Body of pancreas (tissue), 4 donors: ENCODE data around the gene MYLK3. TPM values are rescaled to one million over a fixed set of nuclear protein-coding genes. Genes with fewer than 3 reads are reported as not detected.

Source experiments
- ATAC-seq: fragments of 150-250 bp; one replicate; pipeline ENCODE4 v1.9.1; 2016
- DNase-seq, 4 donors: peaks; one replicate each; pipeline ENCODE4 v3.0.0-alpha.2; 2019
- H3K27ac ChIP-seq, 4 donors: fragments of 200-600 bp; sonication (generic); 1 replicate in 3 of 4; 2 replicates in 1 of 4; pipeline versions ENCODE4 v1.5.1 to v1.6.1; 2016 to 2019; ENCODE audit warnings: mild to moderate bottlenecking in 1 of 4, mixed read lengths in 1 of 4, moderate library complexity in 1 of 4
- H3K27me3 ChIP-seq, 2 donors: fragments of 200-600 bp; sonication (generic); one replicate each; pipeline ENCODE4 v1.6.0; 2016; ENCODE audit warnings: mild to moderate bottlenecking in 1 of 2
- H3K36me3 ChIP-seq, 2 donors: fragments of 200-600 bp; sonication (generic); replicated peaks in 1 of 2; 2 replicates each; pipeline ENCODE4 v1.5.1; 2016; ENCODE audit warnings: low read depth in 2 of 2; ENCODE audit not compliant: insufficient read depth in 1 of 2
- H3K4me1 ChIP-seq: fragments of 200-600 bp; sonication (generic); one replicate; pipeline ENCODE4 v1.6.0; 2016
- H3K4me3 ChIP-seq, 2 donors: fragments of 200-600 bp; sonication (generic); 1 replicate in 1 of 2; 2 replicates in 1 of 2; pipeline ENCODE4 v1.5.1; 2016 to 2019
- H3K9me3 ChIP-seq, 3 donors: fragments of 200-600 bp; sonication (generic); 1 replicate in 2 of 3; 2 replicates in 1 of 3; pipeline ENCODE4 v1.5.1; 2016
- POLR2A ChIP-seq, 3 donors: fragments of 450-650 bp; IDR thresholded peaks; one replicate each; pipeline ENCODE4 v1.6.1; 2016; ENCODE audit warnings: antibody characterized with exemption in 3 of 3, mild to moderate bottlenecking in 2 of 3
- WGBS, 2 donors: methylation state at CpG; one replicate each; pipeline ENCODE4 v1.1.5; 2017; 5-methylcytosine and 5-hydroxymethylcytosine counted together
- intact Hi-C: fragments of 100-400 bp; cut with DNase I; formaldehyde crosslinking; loops from one replicate; pipeline ENCODE4 v1.15.1; 2023
- total RNA-seq, 2 donors: library from RNA; depleted of rRNA; stranded (reverse); fragments of >200 nt; gene quantifications; one replicate each; pipeline ENCODE4 v1.1.0, GENCODE V29; 2016
- TF ChIP-seq, protein P1 (sequence below), 7 experiments: fragments of 450-650 bp in 4 of 7; fragments of 200-600 bp in 3 of 7; sonication (generic) in 3 of 7; IDR thresholded peaks; one replicate each; pipeline ENCODE4 v1.5.1; 2016 to 2019; ENCODE audit warnings: antibody characterized with exemption in 7 of 7

Gene MYLK3
- total RNA-seq, 2 donors from 2014 or later, result 0.26 TPM; not detected in 1

- TF ChIP-seq, protein P1, sequence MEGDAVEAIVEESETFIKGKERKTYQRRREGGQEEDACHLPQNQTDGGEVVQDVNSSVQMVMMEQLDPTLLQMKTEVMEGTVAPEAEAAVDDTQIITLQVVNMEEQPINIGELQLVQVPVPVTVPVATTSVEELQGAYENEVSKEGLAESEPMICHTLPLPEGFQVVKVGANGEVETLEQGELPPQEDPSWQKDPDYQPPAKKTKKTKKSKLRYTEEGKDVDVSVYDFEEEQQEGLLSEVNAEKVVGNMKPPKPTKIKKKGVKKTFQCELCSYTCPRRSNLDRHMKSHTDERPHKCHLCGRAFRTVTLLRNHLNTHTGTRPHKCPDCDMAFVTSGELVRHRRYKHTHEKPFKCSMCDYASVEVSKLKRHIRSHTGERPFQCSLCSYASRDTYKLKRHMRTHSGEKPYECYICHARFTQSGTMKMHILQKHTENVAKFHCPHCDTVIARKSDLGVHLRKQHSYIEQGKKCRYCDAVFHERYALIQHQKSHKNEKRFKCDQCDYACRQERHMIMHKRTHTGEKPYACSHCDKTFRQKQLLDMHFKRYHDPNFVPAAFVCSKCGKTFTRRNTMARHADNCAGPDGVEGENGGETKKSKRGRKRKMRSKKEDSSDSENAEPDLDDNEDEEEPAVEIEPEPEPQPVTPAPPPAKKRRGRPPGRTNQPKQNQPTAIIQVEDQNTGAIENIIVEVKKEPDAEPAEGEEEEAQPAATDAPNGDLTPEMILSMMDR (IDR thresholded peaks at IDR 0.05), result no peak
- no peak for TF ChIP-seq POLR2A (IDR thresholded peaks at IDR 0.05)
Measured at GRCh38 chr16:46775214-46775613, 27.1 kb upstream of the MYLK3 start.

GRCh38 chr16:46774743-46775177 lies 26.6 kb upstream of the MYLK3 start:
- intact Hi-C loops, result no loop called here
- Histone ChIP-seq H3K9me3 (no peaks in the 10 kb centered on the region), H3K27ac (no peak overlapping the region), H3K36me3 (no peaks in the 10 kb centered on the region), H3K4me3 (no peak overlapping the region), H3K4me1 (no peaks in the 10 kb centered on the region), H3K27me3 (no peaks in the 10 kb centered on the region)
- DNase-seq (no peak), ATAC-seq (no peak)
- 75 to 89% methylated on average over 3 of the region's 3 CpGs for WGBS, 2 donors
- TF ChIP-seq, protein P1 (IDR thresholded peaks at IDR 0.05), result no peak
- no peak for TF ChIP-seq POLR2A (IDR thresholded peaks at IDR 0.05)

More at GRCh38 chr16:46775214-46775613, 27.1 kb upstream of the MYLK3 start:
- Histone ChIP-seq H3K4me1 (no peaks in the 10 kb centered on the region), H3K27me3 (no peaks in the 10 kb centered on the region), H3K4me3 (no peak overlapping the region), H3K9me3 (no peaks in the 10 kb centered on the region), H3K36me3 (no peaks in the 10 kb centered on the region), H3K27ac (no peak overlapping the region)
- DNase-seq, result no peak
- 88 to 90% methylated on average over 4 of the region's 4 CpGs for WGBS, 2 donors
- ATAC-seq, result no peak
- intact Hi-C loops, result no loop called here

DNA sequence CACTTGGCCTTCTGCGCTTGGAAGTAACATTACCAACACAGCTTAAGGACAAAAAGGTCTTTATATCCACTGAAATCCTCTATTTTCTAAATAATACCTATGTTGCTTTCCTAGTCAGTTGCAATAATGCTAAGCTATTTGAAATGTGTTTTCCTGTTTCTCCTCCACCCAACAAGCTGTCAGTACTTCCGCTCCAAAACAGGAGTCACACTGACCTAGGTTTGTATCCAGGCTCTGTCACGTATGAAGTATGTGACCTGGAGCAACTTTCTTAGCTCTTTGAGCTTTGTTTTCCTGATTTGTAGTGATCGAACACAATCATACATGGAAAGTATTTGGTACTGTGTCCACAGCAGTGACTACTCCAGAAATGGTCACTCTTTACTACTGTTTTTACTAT lies 24.3 kb upstream of the MYLK3 start:
- DNase-seq, result no peak
- intact Hi-C loops, result no loop called here
- Histone ChIP-seq H3K9me3 (no peaks in the 10 kb centered on the region), H3K4me1 (no peaks in the 10 kb centered on the region), H3K4me3 (no peak overlapping the region), H3K27me3 (no peaks in the 10 kb centered on the region), H3K27ac (no peak overlapping the region), H3K36me3 (no peaks in the 10 kb centered on the region)
- 84 to 87% methylated on average over 4 of the region's 4 CpGs for WGBS, 2 donors
- TF ChIP-seq, protein P1 (IDR thresholded peaks at IDR 0.05), result no peak
- no peak for TF ChIP-seq POLR2A (IDR thresholded peaks at IDR 0.05)
- ATAC-seq, result no peak

GRCh38 chr16:46768809-46769208 lies 20.7 kb upstream of the MYLK3 start:
- TF ChIP-seq, protein P1 (IDR thresholded peaks at IDR 0.05), result no peak
- no peak for TF ChIP-seq POLR2A (IDR thresholded peaks at IDR 0.05)
- Histone ChIP-seq H3K9me3 (no peaks in the 10 kb centered on the region), H3K27ac (no peak overlapping the region), H3K4me3 (no peak overlapping the region), H3K4me1 (no peaks in the 10 kb centered on the region), H3K27me3 (no peaks in the 10 kb centered on the region), H3K36me3 (no peaks in the 10 kb centered on the region)
- DNase-seq (no peak), ATAC-seq (no peak)
- 68 to 76% methylated on average over 8 of the region's 8 CpGs for WGBS, 2 donors
- intact Hi-C loops, result no loop called here

DNA sequence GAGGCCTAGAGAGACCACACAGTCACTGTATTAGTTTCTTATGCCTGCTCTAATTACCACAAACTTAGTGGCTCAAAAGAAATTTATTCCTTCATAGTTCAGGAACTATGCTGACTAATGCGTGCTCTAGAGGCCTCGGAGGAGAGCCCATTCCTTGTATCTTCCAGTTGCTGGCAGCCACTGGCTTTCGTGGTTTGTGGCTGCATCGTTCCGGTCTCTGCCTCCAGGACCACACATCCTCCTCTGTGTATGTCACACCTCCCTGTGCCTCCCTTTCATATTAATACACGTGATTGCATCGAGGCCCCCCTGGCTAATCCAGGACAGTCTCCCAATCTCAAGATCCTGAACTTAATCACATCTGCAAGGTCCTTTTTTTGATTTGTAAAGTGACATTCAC lies 16.9 kb upstream of the MYLK3 start:
- DNase-seq (no peak), ATAC-seq (no peak)
- TF ChIP-seq, protein P1 (IDR thresholded peaks at IDR 0.05), result no peak
- TF ChIP-seq POLR2A (IDR thresholded peaks at IDR 0.05), result no peak
- Histone ChIP-seq H3K36me3 (no peaks in the 10 kb centered on the region), H3K27me3 (no peaks in the 10 kb centered on the region), H3K4me3 (no peak overlapping the region), H3K9me3 (no peaks in the 10 kb centered on the region), H3K27ac (no peak overlapping the region), H3K4me1 (no peaks in the 10 kb centered on the region)
- WGBS, 2 donors, result 79 to 80% methylated on average over 7 of the region's 7 CpGs
- intact Hi-C loops, result no loop called here
